ENCODE data around the gene XXYLT1. TPM values are rescaled to one million over a fixed set of nuclear protein-coding genes. Genes with fewer than 3 reads are reported as not detected.

XXYLT1 gene
- total and polyA plus RNA-seq, 9 of the 15 experiments (the other 6 are each of a cell fraction or from before 2014, with no cell fraction given), result 1.9 to 18.9 (median 15.0) TPM

DNA sequence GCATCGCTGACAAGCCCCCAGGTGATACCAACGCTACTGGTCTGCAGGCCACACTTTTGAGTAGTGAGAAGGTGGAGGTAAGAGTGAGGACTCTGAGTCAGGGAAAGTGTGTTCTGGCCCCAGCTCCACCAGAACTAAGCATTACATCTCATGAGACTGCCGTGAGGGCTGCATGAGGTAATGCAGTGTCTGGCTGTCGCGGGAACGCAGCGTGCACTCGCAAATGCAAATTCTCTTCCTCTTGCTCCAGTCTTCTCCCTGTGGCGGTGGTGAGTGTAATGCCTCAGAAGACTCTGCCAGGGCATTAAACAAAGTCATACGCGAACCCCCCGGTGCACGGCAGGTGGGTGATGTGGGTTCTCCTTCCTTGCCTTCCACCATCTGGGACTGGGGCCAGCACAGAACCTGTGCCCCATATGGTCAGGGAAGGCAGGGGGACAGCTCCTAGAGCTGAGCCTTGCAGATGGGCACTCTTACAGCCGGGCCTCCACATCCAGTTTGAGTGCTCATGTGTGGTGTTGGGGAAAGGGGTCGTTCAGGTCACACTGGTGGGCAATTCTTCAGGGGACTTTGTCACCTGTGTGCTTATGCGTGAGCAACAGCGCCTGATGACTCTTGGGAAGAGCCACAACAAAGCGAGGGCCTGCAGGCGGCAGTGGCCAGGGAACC, 175.8 kb downstream of the XXYLT1 start:
- Histone ChIP-seq H3K79me2 (ENCODE audit: control insufficient read depth, insufficient read depth, low read length) (no peaks in the 10 kb centered on the region), H3K4me2 (ENCODE audit: insufficient read depth, low read length) (no peak overlapping the region), H4K20me1 (replicated peaks; ENCODE audit: control insufficient read depth, insufficient read depth, low read length) (no peaks in the 10 kb centered on the region), H3K4me3 (no peak overlapping the region), H3K9me1 (ENCODE audit: control insufficient read depth, insufficient read depth, low read length) (no peaks in the 10 kb centered on the region), H3K9me3 (replicated peaks; ENCODE audit: control insufficient read depth, insufficient read depth, low read depth, low read length) (no peaks in the 10 kb centered on the region), H3K27me3 (ENCODE audit: control insufficient read depth in 2 of 2, insufficient read depth in 2 of 2, low read length in 2 of 2) (no peaks in the 10 kb centered on the region; a peak in 1 of 5 replicates), H2AFZ (ENCODE audit: low read depth, low read length) (no peak overlapping the region), H3K4me1 (replicated peaks in 1 of 2; ENCODE audit: control insufficient read depth in 2 of 2, insufficient read depth in 2 of 2, low read length in 2 of 2) (peaks cover 0 to 11% of the 10 kb centered on the region in 2 experiments; a peak in 2 of 5 replicates), H3K9ac (ENCODE audit: insufficient read depth in 1 of 2, low read depth in 2 of 2, low read length in 2 of 2) (peak overlapping the region in 1 of 2 experiments; percentile 78; a peak in 2 of 4 replicates), H3K36me3 (ENCODE audit: control insufficient read depth, insufficient read depth, low read length) (no peaks in the 10 kb centered on the region), H3K27ac (ENCODE audit: extremely low read depth, low read depth, low read length) (no peak overlapping the region)
- TF ChIP-seq, protein P1, sequence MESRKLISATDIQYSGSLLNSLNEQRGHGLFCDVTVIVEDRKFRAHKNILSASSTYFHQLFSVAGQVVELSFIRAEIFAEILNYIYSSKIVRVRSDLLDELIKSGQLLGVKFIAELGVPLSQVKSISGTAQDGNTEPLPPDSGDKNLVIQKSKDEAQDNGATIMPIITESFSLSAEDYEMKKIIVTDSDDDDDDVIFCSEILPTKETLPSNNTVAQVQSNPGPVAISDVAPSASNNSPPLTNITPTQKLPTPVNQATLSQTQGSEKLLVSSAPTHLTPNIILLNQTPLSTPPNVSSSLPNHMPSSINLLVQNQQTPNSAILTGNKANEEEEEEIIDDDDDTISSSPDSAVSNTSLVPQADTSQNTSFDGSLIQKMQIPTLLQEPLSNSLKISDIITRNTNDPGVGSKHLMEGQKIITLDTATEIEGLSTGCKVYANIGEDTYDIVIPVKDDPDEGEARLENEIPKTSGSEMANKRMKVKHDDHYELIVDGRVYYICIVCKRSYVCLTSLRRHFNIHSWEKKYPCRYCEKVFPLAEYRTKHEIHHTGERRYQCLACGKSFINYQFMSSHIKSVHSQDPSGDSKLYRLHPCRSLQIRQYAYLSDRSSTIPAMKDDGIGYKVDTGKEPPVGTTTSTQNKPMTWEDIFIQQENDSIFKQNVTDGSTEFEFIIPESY (CRISPR knock-in tag; IDR thresholded peaks at IDR 0.05), result peak; percentile 54; the same call in 1 of the 2 replicates
- no peak for TF ChIP-seq MTA2 (IDR thresholded peaks at IDR 0.05; ENCODE audit: low read depth)
- CTCF ChIA-PET (ENCODE audit: low intra/inter-chr PET ratio), result interaction anchor here (0.7 kb wide), 1 partner anchor 501 kb away, joined by 3 read pairs; no protein-coding TSS in a partner anchor
- intact Hi-C loops (cut with micrococcal nuclease) (no loop called here), in situ Hi-C loops (cut with MboI) (no loop called here)
- ATAC-seq (peak; percentile 29; the same call in 1 of the 3 replicates), DNase-seq (ENCODE audit: extremely low read depth in 1 of 4, low spot score in 3 of 4) (no peak), FAIRE-seq (no peak)
- no TSS peak for BruUV-seq (replicated peaks)
- WGBS (ENCODE audit: insufficient coverage, low coverage, missing lambda C conversion rate), result 81% methylated on average over 13 of the region's 19 CpGs
- POLR2A ChIA-PET, result interaction anchor here (0.6 kb wide), 1 partner anchor 122 kb away, joined by 3 read pairs; no protein-coding TSS in a partner anchor

All from K562 (cell line).